Choroid plexus epithelial cell (primary cell): ENCODE measurements around the gene FAM120C.
A peak's percentile ranks its signal among the peaks of the same experiment; 100 is the strongest.

Experiments
- DNase-seq: peaks from one replicate; pipeline ENCODE4 v3.0.0-alpha.2; 2010; ENCODE audit warnings: low read depth
- H3K4me3 ChIP-seq: 2 replicates; pipeline ENCODE4 v1.5.1; 2011; ENCODE audit warnings: low read depth, mild to moderate bottlenecking, control low read depth, low read length, moderate library complexity
- TF ChIP-seq, protein P1 (sequence below): conservative IDR thresholded peaks from 2 replicates; pipeline ENCODE4 v1.5.1; 2011; ENCODE audit warnings: low read depth, mild to moderate bottlenecking, control low read depth, inconsistent platforms, low read length, moderate library complexity

FAM120C gene

DNA sequence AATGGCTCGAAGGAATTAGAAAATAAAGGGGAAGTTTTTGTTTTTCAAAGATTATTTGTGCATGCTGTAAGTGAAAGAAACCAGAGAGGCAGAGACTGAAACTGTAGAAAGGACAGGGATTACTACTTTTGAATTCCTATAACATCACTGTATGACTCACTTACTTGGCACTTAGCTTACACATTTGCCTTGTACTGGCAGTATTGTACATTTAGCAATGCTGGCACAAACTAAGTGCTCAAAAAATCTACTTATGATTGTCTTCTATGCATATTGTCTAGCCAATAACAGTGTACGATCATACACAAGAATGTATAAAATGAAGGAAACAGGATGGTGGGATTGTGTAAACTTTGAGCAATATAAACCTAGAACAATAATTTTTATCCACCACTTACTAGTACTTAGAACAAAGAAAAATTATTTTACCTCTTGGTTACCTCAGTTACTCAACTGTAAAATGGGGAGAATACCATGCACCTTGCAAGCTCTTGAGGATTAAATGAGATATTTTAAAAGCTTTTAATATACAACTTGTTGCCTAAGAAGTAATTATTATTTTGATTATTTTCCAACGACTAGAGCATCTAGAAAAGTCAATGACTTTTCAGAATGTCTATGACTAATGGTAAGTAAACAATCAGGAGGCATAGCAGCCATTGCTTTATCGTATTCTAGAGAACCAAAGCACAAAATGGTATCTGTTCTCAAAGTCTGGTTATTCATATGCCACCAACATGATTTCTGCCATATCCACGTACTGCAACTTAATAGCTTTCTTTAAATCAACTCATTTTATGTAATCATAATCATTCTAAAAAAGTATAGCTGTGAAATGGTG, 4.7 kb downstream of the FAM120C start:
- peak overlapping the region; percentile 29 for H3K4me3 ChIP-seq
- DNase-seq, result peak; percentile 80
- TF ChIP-seq, protein P1, sequence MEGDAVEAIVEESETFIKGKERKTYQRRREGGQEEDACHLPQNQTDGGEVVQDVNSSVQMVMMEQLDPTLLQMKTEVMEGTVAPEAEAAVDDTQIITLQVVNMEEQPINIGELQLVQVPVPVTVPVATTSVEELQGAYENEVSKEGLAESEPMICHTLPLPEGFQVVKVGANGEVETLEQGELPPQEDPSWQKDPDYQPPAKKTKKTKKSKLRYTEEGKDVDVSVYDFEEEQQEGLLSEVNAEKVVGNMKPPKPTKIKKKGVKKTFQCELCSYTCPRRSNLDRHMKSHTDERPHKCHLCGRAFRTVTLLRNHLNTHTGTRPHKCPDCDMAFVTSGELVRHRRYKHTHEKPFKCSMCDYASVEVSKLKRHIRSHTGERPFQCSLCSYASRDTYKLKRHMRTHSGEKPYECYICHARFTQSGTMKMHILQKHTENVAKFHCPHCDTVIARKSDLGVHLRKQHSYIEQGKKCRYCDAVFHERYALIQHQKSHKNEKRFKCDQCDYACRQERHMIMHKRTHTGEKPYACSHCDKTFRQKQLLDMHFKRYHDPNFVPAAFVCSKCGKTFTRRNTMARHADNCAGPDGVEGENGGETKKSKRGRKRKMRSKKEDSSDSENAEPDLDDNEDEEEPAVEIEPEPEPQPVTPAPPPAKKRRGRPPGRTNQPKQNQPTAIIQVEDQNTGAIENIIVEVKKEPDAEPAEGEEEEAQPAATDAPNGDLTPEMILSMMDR, result no peak

DNA sequence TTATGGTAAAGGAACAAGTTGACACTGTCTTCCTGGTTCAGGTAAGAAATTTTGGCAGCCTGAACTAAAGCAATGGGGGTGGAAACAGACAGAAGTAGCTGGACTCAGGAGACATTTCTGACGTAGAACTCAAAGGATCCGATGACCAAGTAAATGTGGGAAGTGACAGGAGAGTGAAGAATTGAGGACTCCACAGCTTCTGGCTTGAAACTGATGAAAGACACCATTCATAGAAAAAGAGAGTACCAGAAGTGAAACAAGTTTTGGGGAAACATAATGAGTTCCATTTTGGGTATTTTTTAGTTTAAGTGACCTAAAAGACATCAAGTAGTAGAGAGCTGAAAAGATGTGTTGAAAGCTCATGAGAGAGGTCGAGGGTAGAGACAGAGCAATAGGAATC, 5.7 kb downstream of the FAM120C start:
- no peak overlapping the region for H3K4me3 ChIP-seq

DNA sequence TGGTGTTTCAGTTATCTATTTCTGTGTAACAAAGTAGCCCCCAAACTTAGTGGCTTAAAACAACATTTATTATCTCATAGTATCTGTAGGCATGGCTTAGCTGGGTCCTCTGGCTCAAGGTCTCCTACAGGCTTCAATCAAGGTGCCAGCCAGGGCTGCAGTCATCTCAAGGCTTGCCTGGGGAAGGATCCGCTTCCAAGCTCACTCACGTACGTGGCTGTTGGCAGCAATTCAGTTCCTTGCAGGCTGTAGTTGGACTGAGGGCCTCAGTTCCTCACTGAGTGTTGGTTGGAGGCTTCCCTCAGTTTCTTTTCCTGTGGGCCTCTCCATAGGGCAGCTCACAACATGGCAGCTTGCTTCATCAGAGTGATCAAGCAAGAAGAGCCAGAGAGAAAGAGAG, 9.3 kb downstream of the FAM120C start:
- no peak overlapping the region for H3K4me3 ChIP-seq
- TF ChIP-seq, protein P1, result no peak

More for the DNA sequence above, 5.7 kb downstream of the FAM120C start:
- TF ChIP-seq, protein P1, result no peak
- DNase-seq, result no peak

DNA sequence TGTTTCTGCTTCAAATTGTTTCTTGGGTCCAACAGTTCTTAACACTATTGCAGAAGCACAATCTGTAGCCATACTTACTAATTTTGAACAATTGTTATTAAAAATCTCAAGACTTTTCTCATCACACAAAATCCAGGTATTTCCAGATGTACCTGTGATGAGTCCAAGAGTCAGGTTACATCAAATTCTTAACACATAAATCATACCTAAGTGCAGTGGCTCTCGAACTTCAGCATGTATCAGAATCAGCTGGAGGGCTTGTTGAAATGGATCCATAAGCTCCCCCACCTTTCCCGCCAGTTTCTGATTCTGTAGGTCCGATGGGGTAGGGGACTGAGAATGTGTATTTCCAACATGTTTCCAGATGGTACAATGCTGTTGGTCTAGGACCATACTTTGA, 10.6 kb downstream of the FAM120C start:
- TF ChIP-seq, protein P1, result no peak
- no peak for DNase-seq
- H3K4me3 ChIP-seq, result no peak overlapping the region

More for the DNA sequence above, 9.3 kb downstream of the FAM120C start:
- no peak for DNase-seq

DNA sequence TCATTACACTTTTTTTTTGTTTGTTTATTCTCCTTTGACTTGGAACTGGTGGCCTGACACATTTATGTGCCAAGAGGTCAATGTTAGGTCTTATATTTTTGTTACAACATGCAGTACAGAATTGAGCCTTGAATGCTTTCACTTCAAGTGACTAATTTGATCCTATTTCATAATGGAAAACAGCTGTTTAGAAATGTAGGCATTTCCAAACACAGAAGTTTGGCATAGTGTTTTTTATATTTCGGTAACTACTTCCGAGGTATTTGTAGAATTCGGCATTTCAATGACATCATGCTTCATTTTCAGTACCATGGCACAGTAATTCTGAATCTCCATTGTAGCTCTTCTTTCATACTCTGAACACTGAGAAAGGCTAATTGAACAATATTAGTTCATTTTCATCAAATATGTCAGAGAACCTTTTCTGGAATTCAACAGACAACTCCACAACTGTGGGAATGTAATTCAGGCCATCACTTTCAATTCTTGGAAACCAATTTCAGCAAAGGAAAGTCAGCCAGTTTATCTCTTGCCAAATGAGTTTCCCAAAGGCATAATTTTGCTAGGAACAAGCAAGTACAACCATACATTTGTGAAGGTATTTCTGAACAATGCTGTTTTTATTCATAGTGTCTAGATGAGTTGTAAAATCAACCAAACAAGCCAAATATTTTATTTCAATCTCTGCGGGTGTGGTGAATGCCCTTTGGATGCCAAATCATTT, 11.4 kb downstream of the FAM120C start:
- H3K4me3 ChIP-seq, result no peak overlapping the region
- TF ChIP-seq, protein P1, result no peak
- DNase-seq, result no peak

DNA sequence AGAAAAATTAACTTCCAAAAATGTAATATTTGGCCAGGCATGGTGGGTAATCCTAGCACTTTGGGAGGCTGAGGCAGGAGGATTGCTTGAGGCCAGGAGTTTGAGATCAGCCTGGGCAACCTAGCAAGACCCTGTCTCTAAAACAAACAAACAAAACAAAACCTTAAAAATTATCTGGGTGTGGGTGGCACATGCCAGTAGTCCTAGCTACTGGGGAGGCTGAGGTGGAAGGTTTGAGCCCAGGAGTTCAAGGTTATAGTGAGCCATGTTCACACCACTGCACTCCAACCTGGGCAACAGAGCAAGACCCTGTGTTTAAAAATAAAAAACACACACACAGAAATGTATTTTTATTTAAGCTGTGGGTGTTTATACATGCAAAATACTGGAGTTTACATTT, 12.0 kb downstream of the FAM120C start:
- DNase-seq, result no peak
- TF ChIP-seq, protein P1, result no peak
- no peak overlapping the region for H3K4me3 ChIP-seq

DNA sequence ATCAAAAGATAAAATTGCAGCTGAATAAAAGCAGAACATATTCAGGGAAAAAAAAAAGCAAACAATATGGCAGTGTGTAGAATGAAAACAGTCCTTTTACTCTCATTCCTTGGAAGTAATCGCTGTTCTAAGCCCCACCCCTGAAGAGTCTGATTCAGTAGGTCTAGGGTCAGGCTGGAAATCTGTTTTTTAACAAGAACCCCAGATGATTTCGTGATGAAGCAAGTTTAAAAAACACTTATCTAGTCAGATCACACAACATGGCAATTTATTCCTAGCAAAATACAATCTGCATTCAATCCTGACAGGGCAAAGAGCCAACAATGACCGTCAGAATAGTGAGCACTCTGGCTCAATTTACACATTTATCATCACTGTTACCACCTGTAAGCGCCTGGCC, 16.1 kb downstream of the FAM120C start:
- peak; percentile 14 for DNase-seq
- TF ChIP-seq, protein P1, result no peak

More for the DNA sequence above, 16.1 kb downstream of the FAM120C start:
- H3K4me3 ChIP-seq, result no peak overlapping the region
